HG02623 (cell line): ENCODE results near the gene MTA3.
"Not testable (repeated sequence)": the region's sequence is repeated elsewhere in the genome, so short reads cannot be mapped to it uniquely, and the experiment has no call there.

Source experiments
- ATAC-seq: cut with Tn5 transposase; IDR thresholded peaks from one replicate; pipeline ENCODE4 v1.9.1; 2021; ENCODE audit warnings: moderate library complexity; ENCODE audit not compliant: unreplicated experiment

The MTA3 gene

DNA sequence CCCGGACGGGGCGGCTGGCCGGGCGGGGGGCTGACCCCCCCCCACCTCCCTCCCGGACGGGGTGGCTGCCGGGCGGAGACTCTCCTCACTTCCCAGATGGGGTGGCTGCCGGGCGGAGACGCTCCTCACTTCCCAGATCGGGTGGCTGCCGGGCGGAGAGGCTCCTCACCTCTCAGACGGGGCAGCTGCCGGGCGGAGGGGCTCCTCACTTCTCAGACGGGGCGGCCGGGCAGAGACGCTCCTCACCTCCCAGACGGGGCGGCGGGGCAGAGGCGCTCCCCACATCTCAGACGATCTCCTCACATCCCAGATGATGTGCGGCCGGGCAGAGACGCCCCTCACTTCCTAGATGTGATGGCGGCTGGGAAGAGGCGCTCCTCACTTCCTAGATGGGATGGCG, 37.7 kb downstream of the MTA3 start:
- not testable (repeated sequence) for ATAC-seq

DNA sequence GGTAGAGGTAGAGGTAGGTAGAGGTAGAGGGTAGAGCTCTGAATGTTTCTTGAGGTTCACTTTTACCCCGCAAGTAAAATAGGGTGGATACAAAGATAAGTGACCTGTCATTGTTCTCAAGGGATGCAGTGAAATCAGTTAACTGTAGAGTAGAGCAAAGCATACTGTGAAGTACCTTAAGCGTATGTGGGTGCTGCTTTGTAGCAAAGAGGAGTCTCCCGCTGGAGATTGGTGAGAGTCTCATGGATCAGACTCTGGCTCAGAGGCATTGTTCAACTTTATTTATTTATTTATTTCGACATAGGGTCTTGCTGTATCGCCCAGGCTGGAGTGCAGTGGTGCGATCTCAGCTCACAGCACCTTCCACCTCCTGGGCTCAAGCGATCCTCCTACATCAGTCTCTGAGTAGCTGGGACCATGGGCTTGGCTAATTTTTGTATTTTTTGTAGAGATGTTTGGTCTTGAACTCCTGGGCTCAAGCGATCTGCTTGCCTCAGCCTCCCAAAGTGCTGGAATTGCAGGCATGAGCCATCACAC, 38.7 kb downstream of the MTA3 start:
- ATAC-seq: no peak

DNA sequence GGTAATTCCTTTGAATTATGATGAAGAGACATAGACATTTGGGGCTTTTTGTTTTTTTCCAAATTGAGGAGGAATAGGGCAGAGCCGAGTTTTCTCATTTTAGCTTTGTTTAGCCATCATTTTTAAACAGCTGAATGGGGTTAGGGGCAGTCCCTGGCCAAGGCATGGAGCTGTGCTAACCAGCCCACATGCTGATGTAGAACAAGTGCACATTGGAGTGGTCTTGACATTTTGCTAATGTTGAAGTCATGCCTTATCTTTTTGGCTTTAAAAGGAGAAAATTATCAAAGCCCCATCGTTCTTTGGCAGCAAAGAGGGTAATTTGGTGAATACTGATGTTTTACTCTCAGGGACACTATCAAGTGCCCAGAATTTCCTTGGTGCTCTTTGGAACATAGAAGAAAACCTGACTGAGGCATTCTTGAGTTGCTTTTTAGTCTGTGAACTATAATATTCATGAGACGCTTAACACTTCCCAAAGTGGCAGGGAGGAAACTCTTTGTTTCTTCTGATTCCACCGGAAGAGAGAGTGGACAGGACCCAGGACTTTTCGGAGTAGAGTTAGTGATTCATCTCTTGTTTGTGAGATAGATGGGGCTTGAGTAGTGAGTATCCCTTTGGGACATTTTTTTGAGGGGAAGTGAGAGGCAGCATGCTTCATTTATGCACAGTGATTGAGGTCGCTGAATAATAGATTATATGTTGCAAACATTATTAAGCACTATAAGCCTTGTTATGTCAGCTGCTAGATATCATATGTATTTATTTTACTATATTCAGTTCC, 45.0 kb downstream of the MTA3 start:
- no peak for ATAC-seq

DNA sequence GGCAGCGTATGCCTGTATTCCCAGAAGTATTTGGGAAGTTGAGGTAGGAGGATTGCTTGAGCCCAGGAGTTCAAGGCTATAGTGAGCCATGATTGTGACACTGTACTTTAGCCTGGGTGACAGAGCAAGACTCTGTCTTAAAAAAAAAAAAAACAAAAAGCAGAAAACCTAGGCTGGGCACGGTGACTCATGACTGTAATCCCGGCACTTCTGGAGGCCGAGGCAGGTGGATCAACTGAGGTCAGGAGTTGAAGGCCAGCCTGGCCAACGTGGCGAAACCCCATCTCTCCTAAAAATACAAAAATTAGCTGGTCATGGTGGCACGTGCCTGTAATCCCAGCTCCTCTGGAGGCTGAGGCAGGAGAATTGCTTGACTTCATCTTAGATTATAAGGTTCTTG, 46.4 kb downstream of the MTA3 start:
- ATAC-seq: no peak

DNA sequence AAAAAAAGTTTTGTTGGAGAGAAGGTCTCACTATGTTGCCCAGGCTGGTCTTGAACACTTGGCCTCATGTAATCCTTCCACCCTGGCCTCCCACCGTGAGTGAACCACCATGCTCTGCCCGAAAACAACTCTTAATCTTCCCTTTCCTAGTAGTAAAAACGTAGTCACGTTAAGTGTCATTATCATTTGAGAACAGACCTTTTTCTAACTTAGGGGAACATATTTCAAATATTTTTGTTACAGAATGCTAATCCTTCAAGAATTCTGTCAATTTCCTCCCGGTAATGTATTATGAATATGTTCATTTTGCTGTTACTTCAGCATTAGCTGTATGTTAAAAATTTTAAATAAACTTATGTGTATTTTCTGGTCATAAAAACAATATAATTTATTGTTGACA, 49.7 kb downstream of the MTA3 start:
- no peak for ATAC-seq

DNA sequence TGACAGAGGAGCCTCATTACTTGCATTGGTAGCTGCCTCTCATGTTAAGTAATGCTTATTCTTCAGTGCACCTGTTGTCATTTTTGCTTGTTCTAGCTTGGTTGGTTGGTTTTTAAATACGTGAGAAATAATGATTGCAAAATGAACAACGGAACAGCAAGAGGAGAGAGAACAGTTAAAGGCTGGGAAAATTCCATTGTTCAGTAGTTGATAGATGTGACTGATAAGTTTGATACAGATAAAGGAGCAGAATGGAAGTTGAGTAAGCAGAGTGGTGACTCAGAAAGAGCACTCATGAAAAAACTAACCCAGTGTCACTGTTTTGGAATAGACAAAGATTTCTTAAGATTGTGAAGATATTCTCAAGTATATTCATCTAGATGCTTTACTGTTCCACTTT, 50.5 kb downstream of the MTA3 start:
- ATAC-seq: no peak

DNA sequence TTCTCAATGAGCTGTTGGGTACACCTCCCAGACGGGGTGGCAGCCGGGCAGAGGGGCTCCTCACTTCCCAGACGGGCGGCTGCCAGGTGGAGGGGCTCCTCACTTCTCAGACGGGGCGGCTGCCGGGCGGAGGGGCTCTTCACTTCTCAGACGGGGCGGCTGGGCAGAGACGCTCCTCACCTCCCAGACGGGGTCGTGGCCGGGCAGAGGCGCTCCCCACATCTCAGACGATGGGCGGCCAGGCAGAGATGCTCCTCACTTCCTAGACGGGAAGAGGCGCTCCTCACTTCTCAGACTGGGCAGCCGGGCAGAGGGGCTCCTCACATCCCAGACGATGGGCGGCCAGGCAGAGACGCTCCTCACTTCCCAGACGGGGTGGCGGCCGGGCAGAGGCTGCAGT, 53.2 kb downstream of the MTA3 start:
- not testable (repeated sequence) for ATAC-seq

DNA sequence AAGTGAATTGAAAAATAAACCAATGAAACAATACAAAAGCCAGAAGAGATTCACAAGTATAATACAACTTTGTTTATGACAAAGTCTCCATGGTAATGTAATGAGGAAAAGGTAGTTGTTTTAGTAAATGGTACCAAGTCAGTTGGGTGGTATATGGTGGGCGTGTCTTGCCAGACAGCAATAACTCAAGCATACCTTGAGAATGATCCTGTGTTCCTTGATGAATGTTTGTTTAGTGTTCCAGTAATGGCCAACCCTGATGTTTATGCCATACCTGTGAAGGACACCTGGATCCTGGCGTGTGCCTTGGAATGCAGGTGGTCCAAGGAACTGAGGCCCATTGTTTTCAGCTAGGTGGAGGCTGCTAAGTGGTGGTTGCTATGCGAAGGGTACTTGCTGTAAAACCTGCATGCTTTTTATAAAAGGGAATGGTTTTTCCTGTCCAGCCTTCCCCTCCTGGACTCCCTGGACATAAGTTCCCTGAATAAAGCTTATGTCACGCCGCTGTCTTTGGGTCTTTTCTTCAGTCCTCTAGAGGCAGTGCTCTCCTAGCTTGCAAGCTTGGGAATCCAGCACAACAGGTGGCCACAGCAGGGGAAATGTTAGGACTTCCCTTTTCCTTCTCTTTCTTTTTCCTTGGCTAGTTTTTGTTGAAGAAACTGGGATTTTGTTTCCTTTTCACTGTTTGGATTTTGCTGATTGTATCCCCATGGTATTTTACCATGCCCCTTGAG, 54.7 kb downstream of the MTA3 start:
- no peak for ATAC-seq

DNA sequence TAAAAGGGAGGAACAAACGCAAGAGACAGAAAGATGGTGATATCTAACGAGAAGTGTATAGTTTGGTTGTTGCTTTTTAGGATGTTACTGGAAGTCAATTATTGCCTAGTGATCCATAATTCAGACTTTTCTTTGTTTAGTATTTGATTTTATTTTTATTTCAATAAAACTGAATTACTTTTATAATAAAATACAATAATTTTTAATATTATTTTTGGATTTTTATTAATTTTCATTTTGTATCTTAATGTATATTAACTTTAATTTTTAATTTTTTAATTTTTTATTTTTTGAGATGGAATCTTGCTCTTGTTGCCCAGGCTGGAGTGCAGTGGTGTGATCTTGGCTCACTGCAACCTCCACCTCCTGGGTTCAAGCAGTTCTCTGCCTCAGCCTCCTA, 55.6 kb downstream of the MTA3 start:
- ATAC-seq: no peak

DNA sequence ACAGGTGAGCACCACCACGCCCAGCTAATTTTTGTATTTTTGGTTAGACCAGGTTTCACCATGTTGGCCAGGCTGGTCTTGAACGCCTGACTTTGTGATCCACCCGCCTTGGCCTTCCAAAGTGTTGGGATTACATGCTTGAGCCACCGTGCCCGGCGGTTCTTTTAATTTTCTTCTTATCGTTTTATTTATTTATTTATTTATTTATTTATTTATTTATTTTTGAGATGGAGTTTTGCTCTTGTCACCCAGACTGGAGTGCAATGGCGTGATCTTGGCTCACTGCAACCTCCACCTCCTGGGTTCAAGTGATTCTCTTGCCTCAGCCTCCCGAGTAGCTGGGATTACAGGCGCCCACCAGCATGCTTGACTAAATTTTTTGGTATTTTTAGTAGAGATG, 59.6 kb downstream of the MTA3 start:
- not testable (repeated sequence) for ATAC-seq

DNA sequence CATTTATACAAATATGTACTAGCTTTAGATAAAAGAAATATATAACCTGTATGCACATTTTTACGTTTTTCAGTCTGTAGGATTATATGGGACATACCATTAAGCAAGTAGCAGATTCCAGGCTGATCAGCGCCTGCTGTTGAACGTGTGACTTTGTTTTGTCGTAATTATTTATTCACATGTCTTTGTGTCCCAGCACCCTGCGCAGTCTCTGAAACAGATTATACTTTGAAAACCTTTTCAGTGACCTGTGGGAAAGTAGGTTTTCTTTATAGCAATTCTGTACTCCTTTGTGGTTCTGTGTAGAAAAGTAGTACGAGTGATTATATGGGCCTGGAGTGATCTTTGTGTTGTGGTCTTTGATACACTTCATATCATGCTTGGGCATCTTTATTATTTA, 68.5 kb downstream of the MTA3 start:
- no peak for ATAC-seq

DNA sequence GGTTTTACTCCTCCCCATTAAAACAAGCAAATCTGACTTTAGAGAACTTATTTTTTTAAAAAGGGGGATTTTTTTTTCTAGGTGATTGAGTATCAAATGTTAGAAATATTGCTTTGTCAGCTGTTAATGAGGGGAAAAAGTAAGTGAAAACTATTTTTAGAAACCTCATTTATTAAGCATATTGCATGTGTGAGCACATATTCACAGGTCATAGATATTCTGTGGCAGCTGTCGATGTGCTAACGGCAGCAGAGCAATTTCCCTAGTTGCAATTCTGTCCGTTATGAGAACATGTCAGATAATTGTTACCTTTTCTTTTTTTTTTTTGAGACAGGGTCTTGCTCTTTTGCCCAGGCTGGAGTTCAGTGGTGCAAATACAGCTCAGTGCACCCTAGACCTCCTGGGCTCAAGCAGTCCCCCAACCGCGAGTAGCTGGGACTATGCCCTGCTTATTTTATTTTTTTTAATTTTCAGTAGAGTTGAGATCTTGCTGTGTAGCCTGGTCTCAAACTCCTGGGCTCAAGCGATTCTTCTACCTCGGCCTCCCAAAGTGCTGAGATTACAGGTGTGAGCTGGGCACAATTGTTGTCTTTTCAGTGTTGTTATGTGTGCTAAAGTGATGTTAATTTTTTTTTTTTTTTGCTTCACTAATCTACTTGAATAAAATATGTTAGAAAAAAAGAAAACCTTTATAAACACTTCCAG, 69.8 kb downstream of the MTA3 start:
- ATAC-seq: no peak

DNA sequence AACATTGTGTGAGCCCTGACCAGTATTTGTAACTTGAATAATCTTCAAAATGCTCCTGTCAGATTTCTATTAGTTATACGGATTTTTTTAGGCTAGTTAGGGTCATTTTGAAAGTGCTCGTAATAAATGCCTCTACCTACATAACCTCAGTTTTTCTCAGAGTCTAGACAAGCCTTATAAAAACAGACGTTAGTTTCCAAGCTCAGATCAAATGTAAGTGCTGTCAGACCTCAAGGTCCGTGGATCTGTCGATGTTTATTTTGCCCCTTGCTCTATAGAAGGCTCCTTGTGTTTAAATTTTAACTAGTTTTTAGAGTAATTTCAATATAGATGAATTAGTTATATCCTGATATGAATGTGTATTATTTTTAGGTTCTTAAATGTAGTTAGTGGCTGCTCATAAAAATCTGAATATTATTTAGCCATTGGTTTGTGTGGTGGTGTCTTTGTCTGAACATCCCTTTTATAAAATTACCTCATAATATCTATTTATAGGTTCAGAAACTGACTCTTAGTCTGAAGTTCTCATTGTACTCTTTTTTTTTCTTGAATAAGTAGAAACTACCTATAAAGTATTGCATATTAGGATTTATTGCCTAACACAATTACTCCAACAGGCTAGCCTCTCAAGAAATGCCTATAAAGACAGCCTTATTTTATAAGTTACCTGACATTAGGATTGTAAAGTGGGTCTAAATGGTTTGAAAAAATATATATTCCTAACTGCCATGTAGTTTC, 71.1 kb downstream of the MTA3 start:
- no peak for ATAC-seq

DNA sequence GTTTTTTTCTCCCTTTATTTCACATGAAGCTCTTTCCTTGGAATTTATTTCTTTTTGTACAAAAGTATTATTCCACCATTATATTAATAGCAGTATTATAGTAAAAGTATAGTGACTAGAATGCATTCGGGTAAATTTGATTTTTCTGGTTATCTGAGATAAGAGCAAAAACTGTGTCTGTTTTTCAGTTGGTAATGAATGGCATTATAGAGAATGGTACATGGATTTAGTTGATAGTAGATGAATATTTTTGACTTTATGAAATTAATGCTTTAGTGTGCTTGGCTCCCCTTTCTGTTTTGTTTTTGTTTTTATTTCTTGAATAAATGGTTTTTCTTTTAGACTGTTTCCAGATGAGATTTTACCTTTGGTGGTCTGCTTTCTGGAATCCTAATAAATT, 71.8 kb downstream of the MTA3 start:
- ATAC-seq: no peak

DNA sequence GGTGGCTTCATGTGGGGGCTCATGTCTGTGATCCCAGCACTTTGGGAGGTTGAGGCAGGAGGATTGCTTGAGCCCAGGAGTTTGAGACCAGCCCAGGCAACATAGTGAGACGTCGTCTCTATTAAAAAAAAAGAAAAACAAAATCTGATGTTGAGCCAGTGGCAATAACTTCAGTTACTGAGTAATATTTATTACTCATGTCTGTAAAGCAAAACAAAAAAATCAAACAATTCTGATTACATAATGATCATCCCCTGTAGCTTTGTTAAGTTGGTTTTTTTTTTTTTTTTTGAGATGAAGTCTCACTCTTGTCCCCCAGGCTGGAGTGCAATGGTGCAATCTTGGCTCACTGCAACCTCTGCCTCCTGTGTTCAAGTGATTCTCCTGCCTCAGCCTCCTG, 73.9 kb downstream of the MTA3 start:
- not testable (repeated sequence) for ATAC-seq

DNA sequence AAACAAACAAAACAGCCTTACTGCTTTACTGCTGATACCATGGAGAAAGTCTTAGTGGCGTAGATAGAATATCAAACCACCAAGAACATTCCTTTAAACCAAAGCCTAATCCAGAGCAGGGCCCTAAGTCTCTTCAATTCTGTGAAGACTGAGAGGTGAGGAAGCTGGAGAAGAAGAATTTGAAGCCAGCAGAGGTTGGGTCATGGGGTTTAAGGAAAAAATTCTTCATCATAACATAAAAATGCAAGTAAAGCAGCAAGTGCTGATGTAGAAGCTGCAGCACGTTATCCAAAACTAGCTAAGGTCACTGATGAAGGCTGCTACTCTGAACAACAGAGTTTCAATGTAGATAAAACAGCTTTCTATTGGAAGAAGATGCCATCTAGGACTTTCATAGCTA, 77.1 kb downstream of the MTA3 start:
- no peak for ATAC-seq

DNA sequence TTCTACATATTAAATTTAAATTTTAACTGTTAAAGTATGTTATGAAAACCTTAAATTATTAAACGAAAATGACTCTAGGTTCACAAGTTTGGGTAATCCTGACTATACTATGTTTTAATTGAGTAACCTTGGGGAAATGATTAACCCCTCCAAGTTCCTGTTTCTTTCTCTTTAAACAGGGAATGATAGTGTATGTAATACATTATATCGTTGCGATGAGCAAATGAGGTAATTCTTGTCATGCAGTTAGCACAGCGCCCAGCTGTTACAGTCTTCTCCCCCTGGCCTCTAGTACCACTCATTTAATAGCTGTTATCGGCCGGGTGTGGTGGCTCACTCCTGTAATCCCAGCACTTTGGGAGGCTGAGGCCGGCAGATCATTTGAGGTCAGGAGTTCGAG, 80.4 kb downstream of the MTA3 start:
- no peak for ATAC-seq

DNA sequence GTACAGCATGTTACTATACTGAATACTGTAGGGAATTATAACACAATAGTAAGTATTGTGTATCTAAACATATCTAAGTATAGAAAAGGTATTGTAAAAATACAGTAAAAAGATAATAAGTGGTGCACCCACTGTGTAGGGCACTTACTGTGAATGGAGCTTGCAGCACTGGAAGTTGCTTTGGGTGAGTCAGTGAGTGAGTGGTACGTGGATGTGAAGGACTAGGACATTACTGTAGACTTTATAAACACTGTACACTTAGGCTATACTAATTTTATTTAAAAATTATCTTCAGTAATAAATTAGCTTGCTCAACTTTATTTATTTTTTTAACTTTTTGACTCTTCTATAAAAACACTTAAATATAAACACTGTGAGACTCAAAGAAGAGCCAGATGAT, 82.6 kb downstream of the MTA3 start:
- ATAC-seq: no peak

DNA sequence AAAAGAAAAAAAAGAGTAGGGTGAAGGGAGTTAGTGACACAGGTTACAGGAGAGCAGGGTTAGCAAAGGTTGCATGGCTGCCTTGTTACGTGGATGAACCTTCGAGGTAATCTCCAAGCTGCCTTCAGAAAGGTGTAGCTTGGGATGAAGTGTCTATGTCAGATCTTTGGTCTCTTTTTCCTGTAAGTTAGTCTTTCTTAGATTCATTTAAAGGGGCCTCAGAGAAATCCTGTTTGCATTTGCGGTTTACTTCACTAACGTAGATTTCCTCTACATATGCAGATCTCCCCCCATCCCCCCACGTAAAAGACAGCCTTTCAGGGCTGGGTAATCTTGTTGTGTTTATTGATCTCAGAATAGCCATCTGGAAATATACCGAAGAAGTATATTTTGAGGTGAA, 83.7 kb downstream of the MTA3 start:
- ATAC-seq: no peak

DNA sequence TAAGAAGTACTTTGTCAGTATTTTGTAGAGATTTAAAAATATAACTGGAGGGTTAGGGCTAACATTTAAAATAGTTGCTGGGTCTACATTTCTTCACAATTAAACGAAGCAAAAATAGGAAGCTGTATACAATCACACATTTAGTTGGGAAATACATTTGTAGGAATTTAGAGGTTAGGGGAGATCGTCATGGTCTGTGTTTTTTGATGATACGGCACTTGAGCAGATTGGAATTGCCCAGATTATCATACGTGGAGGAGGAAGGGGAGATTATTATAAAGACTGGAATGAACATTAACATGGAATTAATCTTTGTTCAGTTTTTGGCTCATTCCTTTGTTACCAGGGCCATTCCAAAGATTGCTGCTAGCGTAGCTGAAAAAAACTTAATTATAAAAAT, 84.6 kb downstream of the MTA3 start:
- ATAC-seq: no peak

DNA sequence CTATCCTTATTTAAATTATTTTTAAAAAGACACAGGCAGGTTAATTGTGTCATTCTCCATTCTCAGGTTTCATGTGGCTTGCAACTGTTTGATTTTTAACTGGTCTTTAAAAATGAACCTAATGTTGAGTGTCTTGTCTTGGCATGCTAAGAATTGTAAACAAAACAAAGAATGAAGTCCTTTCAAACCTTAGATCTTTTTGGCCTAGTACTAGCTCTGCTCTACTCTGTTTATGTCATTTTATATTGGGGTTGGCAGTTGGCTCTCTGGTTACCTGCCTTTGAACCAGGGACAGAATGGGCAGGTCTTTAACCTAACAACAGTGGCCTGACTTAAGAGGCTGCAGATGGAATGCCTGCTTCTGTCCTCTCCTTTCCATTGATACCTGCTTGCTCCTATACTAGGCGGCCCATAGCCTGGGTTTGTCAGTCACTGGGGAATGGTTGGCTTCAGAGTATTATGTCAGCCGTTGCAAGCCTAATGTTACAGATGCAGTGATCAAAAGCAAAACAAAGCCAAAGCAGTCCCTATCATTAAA, 85.5 kb downstream of the MTA3 start:
- no peak for ATAC-seq
